ENCODE data around the gene KCNK10. TPM values are rescaled to one million over a fixed set of nuclear protein-coding genes. Genes with fewer than 3 reads are reported as not detected.

KCNK10 gene
- total RNA-seq, 4 donors from 2014 or later, result 0.02 TPM; not detected in 3

GRCh38 chr14:88231603-88232002, 91.5 kb downstream of the KCNK10 start:
- no peak for TF ChIP-seq CTCF (IDR thresholded peaks at IDR 0.05)
- TF ChIP-seq POLR2A (IDR thresholded peaks at IDR 0.05), result no peak
- 41 to 44% methylated on average over 5 of the region's 5 CpGs for WGBS, 2 donors
- intact Hi-C loops (cut with DNase I; ENCODE audit: low total_unique reads), result no loop called here
- no peak for DNase-seq (ENCODE audit: low spot score in 2 of 2)
- H3K4me3 ChIP-seq (ENCODE audit: low read depth, poor library complexity, severe bottlenecking), result no peak overlapping the region

- DNase-seq (ENCODE audit: low spot score in 2 of 2), result no peak
- WGBS, 2 donors, result 78 to 88% methylated on average over 1 of the region's 1 CpG
- TF ChIP-seq POLR2A (IDR thresholded peaks at IDR 0.05), result no peak
- no peak for TF ChIP-seq CTCF (IDR thresholded peaks at IDR 0.05)
- no peak overlapping the region for H3K4me3 ChIP-seq (ENCODE audit: low read depth, poor library complexity, severe bottlenecking)
- intact Hi-C loops (cut with DNase I; ENCODE audit: low total_unique reads), result loop anchor here (5.0 kb wide), 1 partner anchor 672 kb away; no protein-coding TSS in a partner anchor
Measured at GRCh38 chr14:88229428-88229827, 93.6 kb downstream of the KCNK10 start.

GRCh38 chr14:88228522-88229236, 94.4 kb downstream of the KCNK10 start:
- 56 to 61% methylated on average over 3 of the region's 3 CpGs for WGBS, 2 donors
- TF ChIP-seq CTCF (IDR thresholded peaks at IDR 0.05), result no peak
- no peak for TF ChIP-seq POLR2A (IDR thresholded peaks at IDR 0.05)
- no peak overlapping the region for H3K4me3 ChIP-seq (ENCODE audit: low read depth, poor library complexity, severe bottlenecking)
- intact Hi-C loops (cut with DNase I; ENCODE audit: low total_unique reads), result loop anchor here (5.0 kb wide), 1 partner anchor 671 kb away; no protein-coding TSS in a partner anchor
- no peak for DNase-seq (ENCODE audit: low spot score in 2 of 2)

- intact Hi-C loops (cut with DNase I; ENCODE audit: low total_unique reads), result loop anchor here (5.0 kb wide), 1 partner anchor 670 kb away; no protein-coding TSS in a partner anchor
- H3K4me3 ChIP-seq (ENCODE audit: low read depth, poor library complexity, severe bottlenecking), result no peak overlapping the region
- no peak for TF ChIP-seq CTCF (IDR thresholded peaks at IDR 0.05)
- no peak for TF ChIP-seq POLR2A (IDR thresholded peaks at IDR 0.05)
- WGBS, 2 donors, result 82 to 87% methylated on average over 4 of the region's 4 CpGs
- DNase-seq (ENCODE audit: low spot score in 2 of 2), result no peak
Measured at GRCh38 chr14:88227693-88228092, 95.4 kb downstream of the KCNK10 start.

- DNase-seq (ENCODE audit: low spot score in 2 of 2), result no peak
- H3K4me3 ChIP-seq (ENCODE audit: low read depth, poor library complexity, severe bottlenecking), result no peak overlapping the region
- 37 to 43% methylated on average over 3 of the region's 3 CpGs for WGBS, 2 donors
- TF ChIP-seq POLR2A (IDR thresholded peaks at IDR 0.05), result no peak
- no peak for TF ChIP-seq CTCF (IDR thresholded peaks at IDR 0.05)
- intact Hi-C loops (cut with DNase I; ENCODE audit: low total_unique reads), result loop anchor here (5.0 kb wide), 1 partner anchor 668 kb away; no protein-coding TSS in a partner anchor
Measured at GRCh38 chr14:88225721-88226120, 97.3 kb downstream of the KCNK10 start.

All from lower leg skin (tissue), 4 donors.